ENCODE results near the gene RANBP10.

DNA sequence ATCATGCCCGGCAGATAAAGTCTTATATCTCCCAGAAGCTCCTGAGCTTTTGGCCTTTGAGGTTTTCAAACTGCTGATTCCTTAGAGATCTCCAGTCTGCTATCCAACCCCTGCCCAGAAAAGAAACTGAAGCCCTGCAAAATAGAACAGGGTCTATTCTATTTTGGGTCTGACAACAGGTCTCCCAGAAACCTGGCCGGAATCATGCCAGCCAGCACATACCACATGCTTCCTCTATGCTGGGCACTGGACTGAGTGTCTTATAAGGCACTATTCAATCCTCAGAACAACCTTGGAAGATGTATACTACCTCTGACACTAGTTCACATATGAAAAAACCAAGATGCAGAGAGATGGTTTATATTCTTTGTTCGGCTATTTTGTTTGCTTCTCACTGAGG is 66.0 kb downstream of the RANBP10 start:
- TF ChIP-seq, protein P1, sequence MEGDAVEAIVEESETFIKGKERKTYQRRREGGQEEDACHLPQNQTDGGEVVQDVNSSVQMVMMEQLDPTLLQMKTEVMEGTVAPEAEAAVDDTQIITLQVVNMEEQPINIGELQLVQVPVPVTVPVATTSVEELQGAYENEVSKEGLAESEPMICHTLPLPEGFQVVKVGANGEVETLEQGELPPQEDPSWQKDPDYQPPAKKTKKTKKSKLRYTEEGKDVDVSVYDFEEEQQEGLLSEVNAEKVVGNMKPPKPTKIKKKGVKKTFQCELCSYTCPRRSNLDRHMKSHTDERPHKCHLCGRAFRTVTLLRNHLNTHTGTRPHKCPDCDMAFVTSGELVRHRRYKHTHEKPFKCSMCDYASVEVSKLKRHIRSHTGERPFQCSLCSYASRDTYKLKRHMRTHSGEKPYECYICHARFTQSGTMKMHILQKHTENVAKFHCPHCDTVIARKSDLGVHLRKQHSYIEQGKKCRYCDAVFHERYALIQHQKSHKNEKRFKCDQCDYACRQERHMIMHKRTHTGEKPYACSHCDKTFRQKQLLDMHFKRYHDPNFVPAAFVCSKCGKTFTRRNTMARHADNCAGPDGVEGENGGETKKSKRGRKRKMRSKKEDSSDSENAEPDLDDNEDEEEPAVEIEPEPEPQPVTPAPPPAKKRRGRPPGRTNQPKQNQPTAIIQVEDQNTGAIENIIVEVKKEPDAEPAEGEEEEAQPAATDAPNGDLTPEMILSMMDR (IDR thresholded peaks at IDR 0.05), result no peak
- TF ChIP-seq POLR2A (IDR thresholded peaks at IDR 0.05) (no peak), POLR2AphosphoS5 (IDR thresholded peaks at IDR 0.05) (no peak)
